ENCODE measurements around the gene LSM10. TPM values are rescaled to one million over a fixed set of nuclear protein-coding genes. Genes with fewer than 3 reads are reported as not detected.

LSM10 gene
- total RNA-seq, 4 donors from 2014 or later: 56.9 to 129 (median 103) TPM

DNA sequence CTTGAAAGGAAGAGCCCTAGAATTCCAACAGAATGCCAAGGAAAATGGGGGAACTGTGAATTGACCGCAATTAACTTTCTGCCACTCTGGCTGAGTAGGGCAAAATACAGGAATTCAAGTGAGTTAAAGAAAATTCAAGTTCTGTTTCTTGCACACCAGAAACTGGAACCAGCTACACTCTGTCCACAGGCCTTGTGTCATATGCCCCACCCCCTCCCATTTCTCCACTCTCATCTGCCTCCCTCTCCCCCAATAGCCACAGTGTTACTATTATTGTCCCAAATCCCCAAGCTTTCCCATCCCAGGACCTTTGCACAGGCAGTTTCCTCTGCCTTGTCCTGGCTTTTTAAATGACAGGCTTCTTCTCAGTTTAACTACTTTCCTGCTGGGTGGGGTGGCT is 7.7 kb downstream of the LSM10 start:
- ATAC-seq: no peak
- Histone ChIP-seq H3K36me3 (peaks cover 0 to 27% of the 10 kb centered on the region in 2 donors), H3K4me3 (no peak overlapping the region), H3K9me3 (no peaks in the 10 kb centered on the region), H3K27ac (peak overlapping the region; percentile 95 to 100 (median 97)), H3K27me3 (no peaks in the 10 kb centered on the region), H3K4me1 (peaks cover 48 to 68% of the 10 kb centered on the region in 2 donors)
- TF ChIP-seq POLR2A (IDR thresholded peaks at IDR 0.05): no peak
- TF ChIP-seq, protein P1, sequence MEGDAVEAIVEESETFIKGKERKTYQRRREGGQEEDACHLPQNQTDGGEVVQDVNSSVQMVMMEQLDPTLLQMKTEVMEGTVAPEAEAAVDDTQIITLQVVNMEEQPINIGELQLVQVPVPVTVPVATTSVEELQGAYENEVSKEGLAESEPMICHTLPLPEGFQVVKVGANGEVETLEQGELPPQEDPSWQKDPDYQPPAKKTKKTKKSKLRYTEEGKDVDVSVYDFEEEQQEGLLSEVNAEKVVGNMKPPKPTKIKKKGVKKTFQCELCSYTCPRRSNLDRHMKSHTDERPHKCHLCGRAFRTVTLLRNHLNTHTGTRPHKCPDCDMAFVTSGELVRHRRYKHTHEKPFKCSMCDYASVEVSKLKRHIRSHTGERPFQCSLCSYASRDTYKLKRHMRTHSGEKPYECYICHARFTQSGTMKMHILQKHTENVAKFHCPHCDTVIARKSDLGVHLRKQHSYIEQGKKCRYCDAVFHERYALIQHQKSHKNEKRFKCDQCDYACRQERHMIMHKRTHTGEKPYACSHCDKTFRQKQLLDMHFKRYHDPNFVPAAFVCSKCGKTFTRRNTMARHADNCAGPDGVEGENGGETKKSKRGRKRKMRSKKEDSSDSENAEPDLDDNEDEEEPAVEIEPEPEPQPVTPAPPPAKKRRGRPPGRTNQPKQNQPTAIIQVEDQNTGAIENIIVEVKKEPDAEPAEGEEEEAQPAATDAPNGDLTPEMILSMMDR (IDR thresholded peaks at IDR 0.05 in 4 of 5, conservative IDR thresholded peaks at IDR 0.05 in 1 of 5): no peak
- no peak for DNase-seq
- intact Hi-C loops (cut with DNase I; ENCODE audit: low total_unique reads) (loop anchor here (5.0 kb wide), 1 partner anchor 1082 kb away; the partner anchor contains the start of gene ZC3H12A), in situ Hi-C loops (cut with MboI; ENCODE audit: low sequenced_read_pairs in 4 of 4) (no loop called here)

DNA sequence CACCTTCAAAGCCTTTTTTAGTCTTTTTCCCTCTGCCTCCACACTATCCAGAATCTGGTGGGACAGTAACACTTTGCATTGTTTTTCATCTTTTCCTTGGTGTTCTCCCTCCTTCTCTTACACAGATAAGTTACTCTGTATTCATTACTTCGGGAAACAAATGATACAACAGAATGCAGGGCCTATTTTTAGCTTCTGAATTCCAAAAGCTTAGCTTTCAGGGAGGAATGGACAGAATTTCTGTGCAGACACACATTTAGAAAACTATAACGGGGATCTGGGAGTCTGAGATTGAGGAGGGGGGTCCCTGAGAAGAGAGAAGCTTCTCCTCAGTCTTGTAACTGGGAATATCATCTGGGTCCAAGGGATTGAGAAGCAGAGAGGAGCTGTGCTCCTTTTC is 8.4 kb downstream of the LSM10 start:
- ATAC-seq: no peak
- TF ChIP-seq, protein P1 (IDR thresholded peaks at IDR 0.05 in 4 of 5, conservative IDR thresholded peaks at IDR 0.05 in 1 of 5): no peak
- TF ChIP-seq POLR2A (IDR thresholded peaks at IDR 0.05): no peak
- intact Hi-C loops (cut with DNase I; ENCODE audit: low total_unique reads): loop anchor here (5.0 kb wide), 1 partner anchor 1083 kb away; the partner anchor contains the start of gene ZC3H12A

GRCh38 chr1:36387141-36387949 is 10.4 kb downstream of the LSM10 start:
- Histone ChIP-seq H3K27me3 (no peaks in the 10 kb centered on the region), H3K4me1 (peaks cover 74 to 80% of the 10 kb centered on the region in 2 donors), H3K4me3 (peak overlapping the region; percentile 6 to 95 (median 66)), H3K27ac (peak overlapping the region; percentile 95 to 100 (median 97)), H3K9me3 (no peaks in the 10 kb centered on the region), H3K36me3 (peaks cover 0 to 10% of the 10 kb centered on the region in 2 donors)
- intact Hi-C loops (cut with DNase I; ENCODE audit: low total_unique reads): loop anchor here (2.0 to 5.0 kb wide), 2 partner anchors 183 to 1085 kb away; partner anchors contain the start of gene ZC3H12A
- in situ Hi-C loops (cut with MboI; ENCODE audit: low sequenced_read_pairs in 4 of 4): no loop called here
- peak; percentile 11 to 22 for ATAC-seq
- TF ChIP-seq POLR2A (IDR thresholded peaks at IDR 0.05): no peak
- TF ChIP-seq, protein P1 (IDR thresholded peaks at IDR 0.05 in 4 of 5, conservative IDR thresholded peaks at IDR 0.05 in 1 of 5): no peak
- peak; percentile 55 to 66 for DNase-seq

More for the DNA sequence above, 8.4 kb downstream of the LSM10 start:
- H3K27me3 ChIP-seq: no peaks in the 10 kb centered on the region
- peaks cover 0 to 27% of the 10 kb centered on the region in 2 donors for H3K36me3 ChIP-seq
- H3K4me1 ChIP-seq: peaks cover 56 to 75% of the 10 kb centered on the region in 2 donors
- H3K9me3 ChIP-seq: no peaks in the 10 kb centered on the region
- in situ Hi-C loops (cut with MboI; ENCODE audit: low sequenced_read_pairs in 4 of 4): no loop called here
- DNase-seq: no peak
- H3K27ac ChIP-seq: peak overlapping the region; percentile 95 to 100 (median 97)
- no peak overlapping the region for H3K4me3 ChIP-seq

- intact Hi-C loops (cut with DNase I; ENCODE audit: low total_unique reads): loop anchor here (1.0 to 5.0 kb wide), 4 partner anchors 11 to 1086 kb away; partner anchors contain the start of genes LSM10, TRAPPC3 and ZC3H12A
Measured at GRCh38 chr1:36386265-36387140, 11.2 kb downstream of the LSM10 start.

More at GRCh38 chr1:36386265-36387140, 11.2 kb downstream of the LSM10 start:
- peaks cover 74 to 80% of the 10 kb centered on the region in 2 donors for H3K4me1 ChIP-seq
- peak; percentile 99 to 100 for DNase-seq
- peak overlapping the region; percentile 70 to 95 (median 82) for H3K4me3 ChIP-seq
- peak overlapping the region; percentile 95 to 100 (median 97) for H3K27ac ChIP-seq
- TF ChIP-seq, protein P1 (IDR thresholded peaks at IDR 0.05 in 4 of 5, conservative IDR thresholded peaks at IDR 0.05 in 1 of 5): no peak
- peak; percentile 75 to 82 for TF ChIP-seq POLR2A (IDR thresholded peaks at IDR 0.05)
- H3K36me3 ChIP-seq: peaks cover 0 to 9% of the 10 kb centered on the region in 2 donors
- H3K27me3 ChIP-seq: no peaks in the 10 kb centered on the region
- H3K9me3 ChIP-seq: no peaks in the 10 kb centered on the region
- ATAC-seq: peak; percentile 78 to 80
- in situ Hi-C loops (cut with MboI; ENCODE audit: low sequenced_read_pairs in 4 of 4): no loop called here
